ENCODE results near the gene SIRT3. TPM values are rescaled to one million over a fixed set of nuclear protein-coding genes. Genes with fewer than 3 reads are reported as not detected.
A peak's percentile ranks its signal among the peaks of the same experiment; 100 is the strongest.
"Not testable (repeated sequence)": the region's sequence is repeated elsewhere in the genome, so short reads cannot be mapped to it uniquely, and the experiment has no call there.

SIRT3 gene
- total RNA-seq, 4 donors from 2014 or later = 7.9 to 20.1 (median 14.0) TPM

DNA sequence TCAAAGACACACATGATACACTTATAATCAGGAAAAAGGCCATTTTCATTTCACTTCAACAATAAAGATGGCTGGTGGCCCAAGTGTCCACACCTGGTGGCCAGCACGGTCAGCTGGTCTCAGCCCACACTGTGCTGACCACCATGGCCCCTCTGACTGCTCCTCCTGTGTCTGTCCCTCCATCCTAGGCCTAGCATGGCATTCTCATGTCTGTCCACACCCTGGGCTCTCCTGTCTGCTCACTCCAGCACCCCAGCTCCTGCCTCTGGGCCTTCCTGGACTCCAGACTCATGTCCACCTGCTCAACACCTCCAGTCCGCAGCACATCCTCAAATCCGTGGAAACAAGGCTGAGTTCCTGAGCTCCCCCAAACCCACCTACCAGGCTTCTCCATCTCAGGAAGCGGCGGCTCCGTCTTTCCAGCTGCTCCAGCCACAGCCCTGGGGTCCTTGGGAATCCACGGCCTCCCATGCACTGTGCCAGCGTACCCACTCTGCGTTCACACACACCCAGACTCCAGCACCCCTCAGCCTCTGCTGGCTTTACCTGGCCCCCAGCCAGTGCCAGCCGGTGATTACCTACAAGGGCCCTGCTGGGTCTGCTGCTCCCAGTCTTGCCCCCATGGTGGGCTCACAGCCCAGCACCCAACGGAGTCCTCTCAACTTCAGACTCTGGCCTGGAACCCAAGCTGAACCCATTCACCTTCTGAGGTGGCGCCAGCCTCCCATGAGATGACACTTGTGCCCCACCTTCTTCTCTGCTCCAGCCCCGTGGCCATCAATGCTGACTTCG, 13.9 kb downstream of the SIRT3 start:
- Histone ChIP-seq H3K4me3 (no peak overlapping the region), H3K36me3 (peaks cover 0 to 43% (median 24%) of the 10 kb centered on the region in 4 donors), H3K9me3 (no peaks in the 10 kb centered on the region), H3K4me1 (peaks cover 0 to 28% (median 16%) of the 10 kb centered on the region in 4 donors), H3K27ac (replicated peaks in 1 of 4) (peak overlapping the region in 3 of 4 donors; percentile 82 to 83 (median 83)), H3K27me3 (no peaks in the 10 kb centered on the region)
- TF ChIP-seq POLR2A (IDR thresholded peaks at IDR 0.05; ENCODE audit: low read depth) (no peak), EP300 (IDR thresholded peaks at IDR 0.05) (no peak), POLR2AphosphoS5 (IDR thresholded peaks at IDR 0.05) (no peak), CTCF (IDR thresholded peaks at IDR 0.05) (no peak)
- 94% methylated on average over 14 of the region's 14 CpGs for WGBS
- intact Hi-C loops (cut with DNase I) = no loop called here
- DNase-seq (ENCODE audit: extremely low spot score) = no peak

DNA sequence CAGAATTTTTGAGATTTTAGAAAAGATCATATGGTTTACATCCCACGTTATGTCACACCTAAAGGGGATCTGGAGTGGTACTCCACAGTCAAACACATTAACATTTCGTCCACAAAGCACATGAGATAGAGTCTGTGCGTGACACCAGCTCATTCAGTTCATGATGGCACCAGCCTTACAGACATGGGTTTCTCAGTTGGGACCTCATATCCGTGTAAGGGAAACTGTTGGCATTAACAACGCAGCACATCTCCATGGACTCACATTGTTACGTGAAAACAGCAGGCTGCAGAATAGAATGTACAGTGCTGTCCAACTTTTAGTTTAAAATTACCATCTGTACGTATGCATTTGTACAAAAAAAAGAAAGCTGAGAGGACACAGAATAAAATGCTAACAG, 14.6 kb downstream of the SIRT3 start:
- DNase-seq (ENCODE audit: extremely low spot score) = no peak
- peak overlapping the region in 3 of 4 donors; percentile 82 to 83 (median 83) for H3K27ac ChIP-seq (replicated peaks in 1 of 4)
- intact Hi-C loops (cut with DNase I) = no loop called here
- H3K27me3 ChIP-seq = no peaks in the 10 kb centered on the region
- no peak for TF ChIP-seq EP300 (IDR thresholded peaks at IDR 0.05)
- peak; percentile 50 to 59 for TF ChIP-seq POLR2AphosphoS5 (IDR thresholded peaks at IDR 0.05)
- H3K4me1 ChIP-seq = peaks cover 0 to 28% (median 16%) of the 10 kb centered on the region in 4 donors
- H3K36me3 ChIP-seq = peaks cover 0 to 46% (median 27%) of the 10 kb centered on the region in 4 donors
- WGBS = 73% methylated on average over 7 of the region's 7 CpGs
- H3K4me3 ChIP-seq = no peak overlapping the region
- no peaks in the 10 kb centered on the region for H3K9me3 ChIP-seq

- H3K27me3 ChIP-seq; H3K4me3 ChIP-seq; intact Hi-C loops (cut with DNase I); DNase-seq (ENCODE audit: extremely low spot score); H3K9me3 ChIP-seq: not testable (repeated sequence)
- peak overlapping the region in 3 of 4 donors; percentile 73 to 83 (median 82) for H3K27ac ChIP-seq (replicated peaks in 1 of 4)
- H3K36me3 ChIP-seq = peaks cover 0 to 49% (median 33%) of the 10 kb centered on the region in 4 donors
- H3K4me1 ChIP-seq = peaks cover 0 to 28% (median 16%) of the 10 kb centered on the region in 4 donors
- WGBS = 88% methylated on average over 3 of the region's 3 CpGs
Measured at GRCh38 chr11:220641-221215, 15.4 kb downstream of the SIRT3 start.

DNA sequence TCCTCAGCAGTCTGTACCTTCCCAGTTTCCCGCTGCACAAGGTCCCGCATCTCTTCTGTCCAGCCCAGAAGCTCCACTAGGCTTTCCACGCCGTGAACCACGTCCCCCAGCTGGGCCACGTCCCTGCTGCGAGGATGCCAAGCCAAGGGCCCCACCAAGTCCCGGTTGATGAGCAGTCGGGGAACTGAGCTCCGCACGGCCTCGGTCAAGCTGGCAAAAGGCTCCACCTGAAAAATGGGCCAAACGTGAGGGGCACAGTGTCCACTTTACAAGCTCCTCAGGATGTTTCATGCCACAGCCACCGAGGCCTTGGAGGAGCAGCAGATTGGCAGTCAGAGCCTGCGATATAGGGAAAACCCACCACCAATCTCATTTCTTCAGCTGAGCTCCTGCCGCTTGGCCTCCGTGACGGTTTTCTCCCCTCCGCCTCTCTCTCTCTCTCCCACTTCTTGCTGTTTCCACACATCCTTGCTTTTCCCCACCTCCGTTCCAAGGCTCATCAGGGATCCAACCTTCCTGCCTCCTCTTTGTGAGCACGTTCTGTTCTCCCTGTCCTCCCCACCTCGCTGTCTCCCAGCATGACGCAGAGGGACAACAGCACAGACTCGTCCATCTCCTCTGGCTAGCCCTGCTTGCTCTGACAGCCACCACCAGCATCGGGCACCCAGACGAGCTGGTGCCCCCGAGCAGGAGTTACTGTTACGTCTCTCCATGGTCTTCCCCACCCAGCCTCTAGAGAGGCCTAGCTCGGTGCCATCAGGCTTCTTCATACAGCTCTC, 17.1 kb downstream of the SIRT3 start:
- Histone ChIP-seq H3K4me3 (no peak overlapping the region), H3K4me1 (peaks cover 0 to 23% (median 12%) of the 10 kb centered on the region in 4 donors), H3K27ac (replicated peaks in 1 of 4) (peak overlapping the region in 1 of 4 donors; percentile 44), H3K9me3 (no peaks in the 10 kb centered on the region), H3K36me3 (peaks cover 13 to 64% (median 48%) of the 10 kb centered on the region in 4 donors), H3K27me3 (no peaks in the 10 kb centered on the region)
- TF ChIP-seq CTCF (IDR thresholded peaks at IDR 0.05) (no peak), EP300 (IDR thresholded peaks at IDR 0.05) (no peak), POLR2A (IDR thresholded peaks at IDR 0.05; ENCODE audit: low read depth) (no peak), POLR2AphosphoS5 (IDR thresholded peaks at IDR 0.05) (no peak)
- whole genome bisulfite sequencing = 90% methylated on average over 29 of the region's 29 CpGs
- DNase-seq (ENCODE audit: extremely low spot score) = no peak
- intact Hi-C loops (cut with DNase I) = no loop called here

GRCh38 chr11:217704-218103, 18.4 kb downstream of the SIRT3 start:
- intact Hi-C loops (cut with DNase I) = no loop called here
- Histone ChIP-seq H3K4me1 (peaks cover 0 to 15% (median 7%) of the 10 kb centered on the region in 4 donors), H3K9me3 (no peaks in the 10 kb centered on the region), H3K4me3 (no peak overlapping the region), H3K36me3 (peaks cover 24 to 69% (median 58%) of the 10 kb centered on the region in 4 donors), H3K27ac (replicated peaks in 1 of 4) (no peak overlapping the region), H3K27me3 (no peaks in the 10 kb centered on the region)
- WGBS = 93% methylated on average over 3 of the region's 3 CpGs
- TF ChIP-seq POLR2A (IDR thresholded peaks at IDR 0.05; ENCODE audit: low read depth) (no peak), CTCF (IDR thresholded peaks at IDR 0.05) (no peak), POLR2AphosphoS5 (IDR thresholded peaks at IDR 0.05) (no peak), EP300 (IDR thresholded peaks at IDR 0.05) (no peak)
- no peak for DNase-seq (ENCODE audit: extremely low spot score)
